ENCODE results near the gene VWA5B1.

- TF ChIP-seq, protein P1, sequence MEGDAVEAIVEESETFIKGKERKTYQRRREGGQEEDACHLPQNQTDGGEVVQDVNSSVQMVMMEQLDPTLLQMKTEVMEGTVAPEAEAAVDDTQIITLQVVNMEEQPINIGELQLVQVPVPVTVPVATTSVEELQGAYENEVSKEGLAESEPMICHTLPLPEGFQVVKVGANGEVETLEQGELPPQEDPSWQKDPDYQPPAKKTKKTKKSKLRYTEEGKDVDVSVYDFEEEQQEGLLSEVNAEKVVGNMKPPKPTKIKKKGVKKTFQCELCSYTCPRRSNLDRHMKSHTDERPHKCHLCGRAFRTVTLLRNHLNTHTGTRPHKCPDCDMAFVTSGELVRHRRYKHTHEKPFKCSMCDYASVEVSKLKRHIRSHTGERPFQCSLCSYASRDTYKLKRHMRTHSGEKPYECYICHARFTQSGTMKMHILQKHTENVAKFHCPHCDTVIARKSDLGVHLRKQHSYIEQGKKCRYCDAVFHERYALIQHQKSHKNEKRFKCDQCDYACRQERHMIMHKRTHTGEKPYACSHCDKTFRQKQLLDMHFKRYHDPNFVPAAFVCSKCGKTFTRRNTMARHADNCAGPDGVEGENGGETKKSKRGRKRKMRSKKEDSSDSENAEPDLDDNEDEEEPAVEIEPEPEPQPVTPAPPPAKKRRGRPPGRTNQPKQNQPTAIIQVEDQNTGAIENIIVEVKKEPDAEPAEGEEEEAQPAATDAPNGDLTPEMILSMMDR (IDR thresholded peaks at IDR 0.05): no peak
- no peak for TF ChIP-seq POLR2A (IDR thresholded peaks at IDR 0.05)
Observed at GRCh38 chr1:20371411-20371810, 80.7 kb downstream of the VWA5B1 start.

All from tibial nerve (tissue), 3 donors.